GM12874 (cell line): ENCODE measurements around the gene SLC15A4.

Experiments
- TF ChIP-seq, protein P1 (sequence below): IDR thresholded peaks from 2 replicates; pipeline ENCODE4 v1.5.1; 2011; ENCODE audit warnings: low read depth, mild to moderate bottlenecking, control low read depth, low read length, moderate library complexity; ENCODE audit not compliant: insufficient read depth

SLC15A4 gene

DNA sequence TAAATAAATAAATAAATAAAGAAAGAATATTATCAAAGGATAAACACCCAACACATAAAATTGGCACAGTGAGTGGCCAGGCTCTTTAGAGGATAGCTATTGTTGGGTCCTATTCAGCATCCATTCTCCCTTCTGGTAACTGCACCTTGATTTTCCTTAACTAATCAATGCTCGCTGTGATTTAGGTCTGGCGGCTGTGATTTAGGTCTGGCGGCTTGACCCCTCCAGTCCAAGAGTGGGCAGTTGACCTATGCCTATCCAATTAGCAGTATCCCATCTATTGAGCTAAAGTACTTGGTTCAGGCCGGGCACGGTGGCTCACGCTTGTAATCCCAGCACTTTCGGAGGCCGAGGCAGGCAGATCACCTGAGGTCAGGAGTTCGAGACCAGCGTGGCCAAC is 9.7 kb upstream of the SLC15A4 start:
- TF ChIP-seq, protein P1, sequence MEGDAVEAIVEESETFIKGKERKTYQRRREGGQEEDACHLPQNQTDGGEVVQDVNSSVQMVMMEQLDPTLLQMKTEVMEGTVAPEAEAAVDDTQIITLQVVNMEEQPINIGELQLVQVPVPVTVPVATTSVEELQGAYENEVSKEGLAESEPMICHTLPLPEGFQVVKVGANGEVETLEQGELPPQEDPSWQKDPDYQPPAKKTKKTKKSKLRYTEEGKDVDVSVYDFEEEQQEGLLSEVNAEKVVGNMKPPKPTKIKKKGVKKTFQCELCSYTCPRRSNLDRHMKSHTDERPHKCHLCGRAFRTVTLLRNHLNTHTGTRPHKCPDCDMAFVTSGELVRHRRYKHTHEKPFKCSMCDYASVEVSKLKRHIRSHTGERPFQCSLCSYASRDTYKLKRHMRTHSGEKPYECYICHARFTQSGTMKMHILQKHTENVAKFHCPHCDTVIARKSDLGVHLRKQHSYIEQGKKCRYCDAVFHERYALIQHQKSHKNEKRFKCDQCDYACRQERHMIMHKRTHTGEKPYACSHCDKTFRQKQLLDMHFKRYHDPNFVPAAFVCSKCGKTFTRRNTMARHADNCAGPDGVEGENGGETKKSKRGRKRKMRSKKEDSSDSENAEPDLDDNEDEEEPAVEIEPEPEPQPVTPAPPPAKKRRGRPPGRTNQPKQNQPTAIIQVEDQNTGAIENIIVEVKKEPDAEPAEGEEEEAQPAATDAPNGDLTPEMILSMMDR, result no peak

DNA sequence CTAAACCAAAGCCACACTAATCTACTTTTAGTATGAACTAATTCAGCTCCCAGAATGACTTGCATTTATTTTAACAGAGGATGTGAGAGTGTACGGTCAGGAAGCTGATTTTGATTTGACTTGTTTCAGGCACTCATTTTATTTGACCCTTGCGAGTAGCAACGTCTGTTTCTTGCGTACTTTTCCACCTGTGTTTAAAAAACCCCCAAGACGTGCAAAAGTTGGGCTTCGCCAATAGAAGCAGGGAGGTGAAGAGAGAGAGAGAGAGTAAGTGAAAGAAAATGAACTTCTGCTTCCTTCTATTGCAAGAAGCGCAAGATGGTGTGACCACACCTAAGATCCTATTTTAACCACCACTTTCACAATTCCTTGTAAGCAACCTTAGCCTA is 6.7 kb upstream of the SLC15A4 start:
- TF ChIP-seq, protein P1, result no peak

DNA sequence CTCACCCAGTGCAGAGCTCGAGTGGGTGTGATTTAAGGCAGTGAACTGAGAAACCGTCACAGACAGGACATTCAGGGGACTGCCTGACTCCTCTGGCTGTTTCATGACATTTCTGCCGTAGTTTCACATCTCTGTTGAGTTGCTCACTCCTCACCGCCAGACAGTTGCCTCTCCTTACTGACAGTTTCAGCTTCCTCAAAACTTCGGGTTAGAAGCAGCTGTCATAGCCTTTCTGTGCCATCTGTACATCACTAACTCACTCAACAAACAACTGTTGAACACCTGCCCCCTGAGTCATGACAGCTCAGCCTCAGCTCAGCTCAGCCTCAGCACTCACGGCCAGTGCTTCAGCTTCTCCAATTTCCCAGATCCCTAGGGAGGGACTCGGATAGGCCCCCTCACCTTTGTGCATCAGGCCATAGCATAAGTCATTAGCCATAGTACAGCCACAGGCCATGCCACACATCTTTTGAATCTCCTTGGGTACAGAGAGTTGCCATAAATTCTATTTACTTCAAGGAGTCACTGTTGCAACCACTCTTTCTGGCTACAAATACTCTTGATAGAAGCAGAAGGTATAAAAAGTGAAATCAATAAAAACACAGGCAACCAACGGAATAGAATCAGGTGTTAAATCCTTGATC is 6.2 kb upstream of the SLC15A4 start:
- TF ChIP-seq, protein P1, result no peak

DNA sequence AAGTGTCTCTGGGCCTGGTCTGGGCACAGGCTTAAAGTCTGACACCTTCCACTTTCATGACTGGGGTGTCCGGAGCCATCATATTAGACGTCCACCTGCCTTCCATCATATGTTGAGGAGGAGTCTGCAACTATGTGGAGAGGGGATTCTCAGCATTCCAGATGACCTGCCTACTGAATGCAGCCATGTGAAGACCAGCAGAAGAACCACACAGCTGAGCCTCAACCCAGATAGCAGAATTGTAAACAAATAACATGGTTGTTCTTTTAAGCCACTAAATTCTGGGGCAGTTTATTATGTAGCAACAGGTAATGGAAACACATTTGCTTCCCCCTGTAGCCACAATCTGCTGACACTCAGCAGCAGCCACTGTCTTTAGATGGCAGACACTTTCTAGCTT is 4.0 kb upstream of the SLC15A4 start:
- TF ChIP-seq, protein P1, result no peak

DNA sequence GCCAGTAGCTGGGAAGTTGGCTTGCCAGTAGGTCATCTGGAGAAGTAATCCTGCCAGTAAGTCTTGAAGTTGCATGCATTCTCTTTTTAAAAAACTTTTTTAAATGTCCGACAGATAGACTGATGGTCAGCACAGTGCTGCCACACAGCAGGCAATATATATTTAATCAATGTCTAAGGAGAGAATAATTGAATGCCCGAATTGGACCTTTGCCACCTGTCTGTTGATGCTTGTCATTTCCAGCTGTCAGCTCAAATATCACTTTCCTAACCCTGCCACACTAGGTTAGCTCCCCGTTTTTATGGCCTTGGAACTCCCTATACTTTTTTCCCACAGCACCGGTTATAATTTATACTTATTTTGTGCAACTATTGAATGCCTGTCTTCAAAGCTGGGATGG is 2.1 kb upstream of the SLC15A4 start:
- TF ChIP-seq, protein P1, result no peak

DNA sequence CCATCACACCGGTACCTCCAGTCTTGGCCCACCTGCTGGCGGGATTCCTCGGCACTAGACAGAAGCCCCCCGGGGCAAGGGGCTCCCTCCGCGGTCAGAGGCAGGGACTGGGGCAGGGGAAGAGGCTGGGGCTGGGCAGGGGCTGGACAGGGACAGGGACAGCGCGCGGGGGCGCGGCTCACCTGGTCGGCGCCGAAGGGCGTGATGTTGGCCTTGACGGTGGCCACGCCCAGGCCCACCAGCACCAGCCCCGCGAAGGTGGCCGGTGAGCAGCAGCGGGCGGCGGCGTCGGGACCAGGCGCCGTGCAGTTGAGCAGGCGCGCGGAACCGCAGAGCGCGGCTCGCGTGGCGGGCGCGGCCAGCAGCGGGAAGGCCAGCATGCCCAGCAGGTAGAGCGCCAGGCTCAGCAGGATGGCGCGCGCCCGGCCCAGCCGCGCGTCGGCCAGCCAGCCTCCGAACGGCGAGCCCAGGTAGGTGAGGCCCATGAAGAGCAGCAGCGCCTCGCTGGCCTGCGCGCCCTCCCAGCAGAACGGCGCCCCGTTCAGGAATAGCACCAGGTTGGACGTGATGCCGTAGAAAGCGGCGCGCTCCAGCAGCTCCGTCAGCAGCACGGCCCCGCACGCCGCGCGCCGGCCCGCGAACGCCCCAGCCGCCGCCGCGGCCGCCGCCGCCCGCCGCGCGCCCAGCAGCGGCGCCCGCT is 392 bp downstream of the SLC15A4 start:
- TF ChIP-seq, protein P1, result no peak

DNA sequence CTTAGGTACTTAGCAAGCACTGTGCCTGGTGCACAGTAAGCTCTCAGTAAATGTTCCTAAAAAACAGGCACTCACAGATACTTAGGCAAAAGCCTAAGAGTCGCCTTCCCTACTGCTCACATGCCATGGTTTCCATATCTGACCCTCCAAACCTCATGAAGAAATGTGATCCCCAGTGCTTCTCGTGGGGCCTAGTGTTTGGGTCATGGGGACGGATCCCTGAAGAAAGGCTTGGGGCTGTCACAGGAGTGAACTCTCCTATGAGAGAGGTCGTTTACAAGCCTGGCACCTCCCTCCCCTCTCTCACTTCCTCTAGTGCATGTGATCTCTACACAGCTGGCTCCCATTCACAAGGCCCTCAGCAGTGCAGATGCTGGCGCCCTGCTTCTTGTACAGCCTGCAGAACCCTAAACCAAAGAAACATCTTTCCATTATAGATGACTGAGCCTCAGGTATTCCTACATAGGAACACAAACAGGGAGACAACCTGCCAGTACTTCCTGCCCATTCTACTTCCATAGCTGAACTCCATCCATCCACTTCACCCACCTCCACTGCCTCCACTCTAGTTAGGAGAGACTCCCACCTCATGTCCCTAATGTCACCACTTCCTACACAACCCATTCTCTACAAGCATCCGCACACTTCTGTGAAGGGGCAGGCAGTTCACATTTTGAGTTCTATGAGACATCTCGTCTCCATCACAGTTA is 2.9 kb downstream of the SLC15A4 start:
- TF ChIP-seq, protein P1, result no peak
